ENCODE data around the gene ANKRD62. TPM values are rescaled to one million over a fixed set of nuclear protein-coding genes. Genes with fewer than 3 reads are reported as not detected.

Gene ANKRD62
- under 1 TPM in 2 of 3 donors, not detected in 1; 0.03 to 0.10 TPM for polyA plus RNA-seq (ENCODE audit: insufficient read length in 3 of 3)

GRCh38 chr18:12093520-12094257, at the start of gene ANKRD62:
Gene ANKRD62, plus strand, starts transcription at chr18:12093843. Its CDS starts 175 bp downstream, at chr18:12094018.
- DNase-seq (ENCODE audit: low read depth in 3 of 3, low spot score in 2 of 3), result no peak

GRCh38 chr18:12044591-12044990, 49.1 kb upstream of the ANKRD62 start:
- no peak for DNase-seq (ENCODE audit: low read depth in 3 of 3, low spot score in 2 of 3)

GRCh38 chr18:12046046-12046750, 47.4 kb upstream of the ANKRD62 start:
- DNase-seq (ENCODE audit: low read depth in 3 of 3, low spot score in 2 of 3), result no peak

- no peak for DNase-seq (ENCODE audit: low read depth in 3 of 3, low spot score in 2 of 3)
These were observed 46.8 kb upstream of the ANKRD62 start for GRCh38 chr18:12046751-12047335.

GRCh38 chr18:12048010-12048826, 45.4 kb upstream of the ANKRD62 start:
- no peak for DNase-seq (ENCODE audit: low read depth in 3 of 3, low spot score in 2 of 3)

GRCh38 chr18:12048827-12049175, 44.8 kb upstream of the ANKRD62 start:
- no peak for DNase-seq (ENCODE audit: low read depth in 3 of 3, low spot score in 2 of 3)

GRCh38 chr18:12049978-12050811, 43.4 kb upstream of the ANKRD62 start:
- no peak for DNase-seq (ENCODE audit: low read depth in 3 of 3, low spot score in 2 of 3)

- no peak for DNase-seq (ENCODE audit: low read depth in 3 of 3, low spot score in 2 of 3)
These were observed 40.8 kb upstream of the ANKRD62 start for GRCh38 chr18:12052866-12053265.

- no peak for DNase-seq (ENCODE audit: low read depth in 3 of 3, low spot score in 2 of 3)
These were observed 40.4 kb upstream of the ANKRD62 start for GRCh38 chr18:12053289-12053688.

GRCh38 chr18:12056034-12056883, 37.4 kb upstream of the ANKRD62 start:
- no peak for DNase-seq (ENCODE audit: low read depth in 3 of 3, low spot score in 2 of 3)

- DNase-seq (ENCODE audit: low read depth in 3 of 3, low spot score in 2 of 3), result no peak
These were observed 36.7 kb upstream of the ANKRD62 start for GRCh38 chr18:12056884-12057402.

- DNase-seq (ENCODE audit: low read depth in 3 of 3, low spot score in 2 of 3), result no peak
These were observed 36.1 kb upstream of the ANKRD62 start for GRCh38 chr18:12057419-12058039.

GRCh38 chr18:12059334-12060181, 34.1 kb upstream of the ANKRD62 start:
- DNase-seq (ENCODE audit: low read depth in 3 of 3, low spot score in 2 of 3), result no peak

- no peak for DNase-seq (ENCODE audit: low read depth in 3 of 3, low spot score in 2 of 3)
These were observed 33.3 kb upstream of the ANKRD62 start for GRCh38 chr18:12060182-12060870.

GRCh38 chr18:12061685-12062084, 32.0 kb upstream of the ANKRD62 start:
- DNase-seq (ENCODE audit: low read depth in 3 of 3, low spot score in 2 of 3), result no peak

GRCh38 chr18:12062974-12063373, 30.7 kb upstream of the ANKRD62 start:
- DNase-seq (ENCODE audit: low read depth in 3 of 3, low spot score in 2 of 3), result no peak

Measured in right renal cortex interstitium (tissue), 3 donors.